NCI-H1436 (cell line): Measurements from ENCODE around the gene PIP5K1C.
A peak's percentile ranks its signal among the peaks of the same experiment; 100 is the strongest.

Experiments
- DNase-seq: peaks from one replicate; lab custom pipeline; 2025; lab: John Stamatoyannopoulos, UW

The PIP5K1C gene

DNA sequence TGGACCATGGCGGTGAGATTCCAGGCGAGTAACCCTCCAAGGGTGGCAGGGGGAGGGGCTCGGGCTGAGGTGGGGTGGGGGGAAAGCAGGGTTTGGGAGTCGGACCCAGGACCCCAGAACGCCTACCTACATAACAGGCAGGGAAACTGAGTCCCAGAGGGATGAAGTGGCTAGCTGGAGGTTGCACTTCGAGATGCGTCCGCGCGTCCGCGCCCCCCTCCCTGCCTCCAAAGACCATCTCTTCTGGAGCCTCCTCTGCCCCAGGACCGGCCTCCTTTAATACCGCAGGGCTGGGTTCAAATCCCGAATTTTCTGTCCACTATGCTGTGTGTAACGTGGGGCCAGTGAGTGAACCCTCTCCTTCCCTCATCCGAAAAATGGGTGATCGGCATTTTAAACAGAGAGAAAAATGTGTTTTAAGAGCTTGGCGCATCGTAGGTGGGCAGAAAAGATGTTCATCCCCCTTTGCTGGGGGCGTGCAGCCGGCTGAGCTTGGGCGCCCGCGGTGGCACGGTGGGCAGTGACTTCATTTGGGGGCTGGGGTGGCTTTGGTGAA is 21.7 kb upstream of the PIP5K1C start:
- DNase-seq, result no peak

DNA sequence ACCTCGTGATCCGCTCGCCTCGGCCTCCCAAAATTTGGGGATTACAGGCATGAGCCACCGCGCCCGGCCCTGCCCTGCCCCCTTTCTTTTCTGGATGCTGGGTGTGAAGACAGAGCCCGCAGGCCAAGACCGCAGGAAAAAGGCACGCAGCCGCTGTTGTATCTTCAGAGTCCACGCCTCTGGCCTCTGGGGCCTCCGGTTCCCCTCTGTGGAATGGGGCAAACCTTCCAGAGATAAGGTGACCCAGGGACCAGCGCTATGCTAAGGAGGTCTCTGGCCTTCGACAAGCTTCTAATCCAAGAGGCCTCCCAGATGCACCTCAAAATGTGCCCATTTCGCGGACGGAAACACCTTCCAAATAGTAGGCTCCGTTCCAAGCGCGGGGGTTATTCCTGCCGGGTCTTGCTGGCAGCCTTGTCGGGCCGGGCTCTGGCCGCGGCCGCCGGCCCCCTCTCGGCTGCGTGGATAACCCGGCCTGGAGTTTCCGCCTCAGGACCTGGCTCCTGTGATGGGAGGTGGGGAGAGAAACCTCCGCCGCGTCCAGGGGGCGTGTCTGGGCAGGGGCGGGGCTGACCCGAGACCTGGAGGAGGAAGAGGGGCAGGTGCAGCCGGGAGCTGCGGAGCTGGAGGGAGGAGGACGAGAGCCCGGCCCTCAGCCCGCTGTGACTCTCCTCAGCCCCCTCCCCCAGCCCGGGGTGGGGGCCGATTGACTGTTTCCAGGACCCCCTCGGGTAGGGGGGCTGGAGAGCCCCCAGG is 21.0 kb upstream of the PIP5K1C start:
- peak; percentile 94 for DNase-seq

DNA sequence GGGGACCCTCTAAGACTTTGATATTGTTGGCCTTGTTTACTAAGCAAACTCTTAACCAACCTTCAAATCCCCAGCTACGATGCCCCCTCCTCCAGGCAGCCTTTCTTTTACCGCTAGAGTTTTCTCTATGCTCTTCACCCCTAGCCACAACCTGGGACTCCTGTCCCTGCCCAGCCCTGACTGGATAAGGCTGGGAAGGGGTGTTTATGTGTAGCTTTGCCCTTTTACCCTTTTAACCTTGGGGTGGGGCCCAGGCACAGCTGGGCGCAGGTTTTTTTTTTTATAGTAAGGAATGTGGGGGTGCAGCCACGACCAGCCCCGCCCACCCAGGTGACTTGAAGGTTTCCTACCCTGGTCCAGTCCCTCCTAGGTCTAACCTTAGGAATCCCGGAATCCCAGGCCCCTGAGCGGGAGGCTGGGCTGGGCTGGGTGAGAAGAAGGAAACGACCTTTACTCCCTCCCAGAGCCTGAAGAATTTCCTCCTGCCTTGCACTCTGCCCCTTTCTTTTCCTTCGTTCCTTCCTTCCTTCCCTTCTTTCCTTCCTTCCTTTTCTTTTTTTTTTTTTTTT is 20.2 kb upstream of the PIP5K1C start:
- no peak for DNase-seq

DNA sequence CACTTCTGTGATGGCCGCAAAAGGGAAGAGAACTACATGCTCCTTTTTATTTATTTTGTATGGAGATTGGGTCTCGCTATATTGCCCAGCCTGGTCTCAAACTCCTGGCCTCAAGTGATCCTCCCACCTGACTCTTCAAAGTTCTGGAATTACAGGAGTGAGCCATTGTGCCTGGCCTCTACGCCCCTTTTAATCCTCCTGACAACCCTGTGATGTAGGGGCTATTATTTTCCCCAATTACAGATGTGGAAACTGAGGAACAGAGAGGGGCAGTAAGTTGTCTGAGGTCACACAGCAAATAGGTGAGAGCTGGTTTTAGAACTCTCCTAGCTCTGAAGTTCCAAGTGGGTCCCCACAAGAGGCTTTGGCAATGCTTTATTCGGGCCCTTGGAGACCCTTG is 19.6 kb upstream of the PIP5K1C start:
- no peak for DNase-seq

DNA sequence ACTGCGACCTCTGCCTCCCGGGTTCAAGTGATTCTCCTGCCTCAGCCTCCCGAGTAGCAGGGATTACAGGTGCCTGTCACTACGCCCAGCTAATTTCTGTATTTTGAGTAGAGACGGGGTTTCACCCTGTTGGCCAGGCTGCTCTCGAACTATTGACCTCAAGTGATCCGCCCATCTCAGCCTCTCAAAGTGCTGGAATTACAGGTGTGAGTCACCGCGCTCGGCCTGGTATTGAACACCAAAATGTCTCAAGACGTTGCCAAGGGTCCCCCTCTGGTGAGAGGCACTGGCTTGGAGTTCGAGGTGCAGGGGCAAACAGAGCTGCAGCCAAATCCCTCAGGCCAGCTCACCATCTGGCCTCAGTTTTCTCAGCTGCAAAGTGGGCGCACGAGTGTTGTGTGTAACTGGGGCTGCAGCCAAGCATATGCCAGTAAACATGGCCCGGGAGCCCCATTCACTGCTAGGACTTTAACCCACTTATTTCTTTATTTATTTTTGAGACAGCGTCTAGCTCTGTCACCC is 15.9 kb upstream of the PIP5K1C start:
- DNase-seq, result no peak

DNA sequence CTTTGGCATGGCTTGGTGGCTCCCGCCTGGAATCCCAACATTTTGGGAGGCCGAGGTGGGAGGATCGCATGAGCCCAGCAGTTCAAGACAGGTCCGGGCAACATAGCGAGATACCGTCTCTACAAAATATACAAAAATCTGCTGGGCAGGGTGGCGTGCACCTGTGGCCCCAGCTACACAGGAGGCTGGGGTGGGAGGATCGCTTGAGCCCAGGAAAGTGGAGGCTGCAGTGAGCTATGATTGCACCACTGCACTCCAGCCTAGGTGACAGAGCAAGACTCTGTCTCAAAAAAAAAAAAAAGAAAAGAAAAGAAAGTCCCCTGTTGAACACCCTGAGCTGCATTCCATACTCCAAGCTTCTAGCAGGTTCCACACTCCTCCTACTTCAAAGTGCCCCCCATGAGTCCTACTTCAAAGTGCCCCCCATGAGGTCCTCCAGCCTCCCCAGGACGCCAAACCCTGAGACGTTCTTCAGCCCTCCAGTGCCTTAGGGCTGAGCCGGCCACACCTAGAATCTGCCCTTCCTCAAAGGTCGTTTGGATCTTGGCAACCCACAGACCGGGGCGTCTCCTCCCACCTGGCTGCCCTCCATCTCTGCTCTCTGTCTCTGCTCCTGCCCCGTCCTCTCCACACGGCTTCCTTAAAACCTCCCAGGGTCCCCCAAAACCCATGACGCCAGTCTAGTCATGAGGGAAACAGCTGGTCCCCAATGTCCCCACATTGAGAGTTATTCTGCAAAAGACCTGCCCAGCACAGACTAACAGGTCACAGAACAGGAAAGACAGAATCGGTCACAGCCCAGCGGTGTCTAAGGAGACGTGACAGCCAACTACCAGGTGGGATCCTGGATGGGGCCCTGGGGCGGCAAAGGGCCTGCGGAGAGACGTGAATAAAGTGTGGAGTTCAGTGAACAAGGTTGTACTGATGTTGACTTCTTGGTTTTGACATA is 12.7 kb upstream of the PIP5K1C start:
- DNase-seq, result no peak

DNA sequence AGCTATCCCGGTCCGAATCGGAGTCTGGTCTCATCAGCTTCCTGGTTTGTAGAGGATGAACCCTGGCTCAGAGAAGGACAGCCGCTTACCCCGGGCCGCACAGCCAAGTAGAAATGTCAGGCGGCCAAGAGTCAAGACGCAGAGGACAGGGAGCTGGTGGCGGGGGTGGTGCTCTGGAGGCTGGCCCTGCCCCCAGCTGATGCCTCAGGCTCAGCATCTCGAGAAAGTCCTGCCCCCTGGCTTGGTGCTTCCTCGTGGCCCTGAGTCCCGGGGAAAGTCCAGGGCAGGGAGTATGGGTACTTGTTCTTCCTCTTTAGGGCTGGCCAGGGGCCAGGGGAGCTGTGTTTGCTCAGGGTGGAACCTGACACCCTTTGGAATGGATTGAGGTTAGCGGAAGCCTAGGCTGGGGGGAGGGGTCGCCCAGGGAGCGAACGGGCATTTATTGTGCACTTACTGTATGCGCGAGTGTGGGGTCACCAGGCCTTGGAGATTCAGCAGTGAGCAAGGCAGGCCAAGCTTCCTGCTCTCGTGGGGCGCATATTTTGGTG is 10.1 kb upstream of the PIP5K1C start:
- DNase-seq, result peak; percentile 45

DNA sequence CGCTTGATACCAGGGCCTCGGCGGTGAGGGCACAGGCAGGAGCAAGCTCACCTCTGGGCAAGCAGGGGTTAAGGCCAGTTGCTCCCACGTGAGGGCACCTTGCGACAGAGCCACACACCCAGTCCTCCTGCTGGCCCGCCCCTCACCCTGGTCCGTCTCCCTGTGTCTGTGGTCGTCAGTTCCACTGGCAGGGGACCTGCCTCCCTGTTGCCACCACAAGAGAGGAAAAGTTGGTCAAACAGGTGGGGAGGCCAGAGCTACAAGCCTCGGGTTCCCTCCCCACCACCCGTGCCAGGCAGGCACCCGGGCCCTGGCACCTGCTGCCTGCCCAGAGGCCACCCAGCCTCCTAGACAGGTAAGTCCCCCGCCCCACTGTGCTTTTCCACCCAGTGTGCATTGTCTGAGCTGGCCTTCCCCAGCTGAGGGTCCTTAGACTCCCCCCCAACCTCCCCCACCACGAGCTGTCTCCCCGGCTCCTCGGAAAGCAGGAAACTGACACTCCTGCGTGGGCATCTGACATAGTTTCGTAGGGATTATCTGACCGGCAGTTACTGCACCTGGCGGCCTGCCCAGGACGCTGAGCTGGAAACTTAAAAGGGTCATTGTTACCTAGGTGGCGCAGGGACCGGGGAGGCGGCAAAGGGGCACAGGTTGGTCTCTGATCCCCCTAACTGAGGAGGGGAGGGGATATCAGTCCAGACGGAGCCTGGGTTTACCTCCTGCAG is 8.1 kb upstream of the PIP5K1C start, which contains the start of gene TJP3:
TJP3 (plus strand) TSS at position 178 of the 725 bp plus-strand sequence. CDS start 20,049 bp downstream, outside the sequence.
- DNase-seq, result no peak

DNA sequence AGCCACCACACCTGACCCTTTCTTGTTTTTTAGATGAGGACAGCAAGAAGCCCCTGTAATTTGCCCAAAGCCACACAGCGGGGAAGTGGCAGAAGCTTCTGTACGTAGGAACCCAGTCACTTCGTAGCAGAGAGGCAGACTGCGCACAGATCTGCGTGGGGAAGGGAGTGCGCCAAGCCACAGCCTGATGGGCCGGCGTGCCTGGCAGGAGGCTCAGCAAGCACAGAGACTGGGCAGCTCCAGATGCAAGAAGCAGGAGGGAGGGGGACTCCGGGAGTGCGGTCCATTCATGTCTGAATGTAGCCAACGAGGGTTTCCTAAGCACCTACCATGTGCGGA is 7.6 kb upstream of the PIP5K1C start:
- no peak for DNase-seq

DNA sequence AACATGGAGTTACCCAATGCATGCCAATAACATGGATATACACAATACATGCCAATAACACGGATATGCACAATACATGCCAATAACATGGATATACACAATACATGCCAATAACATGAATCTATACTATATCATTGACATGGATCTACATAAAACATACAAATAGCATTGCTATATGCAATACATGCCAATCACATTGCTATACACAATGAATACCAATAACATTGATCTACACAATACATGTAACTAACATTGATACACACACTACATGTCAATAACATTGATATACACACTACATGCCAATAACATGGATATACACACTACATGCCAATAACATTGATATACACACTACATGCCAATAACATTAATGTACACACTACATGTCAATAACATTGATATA is 932 bp upstream of the PIP5K1C start:
- DNase-seq, result no peak

DNA sequence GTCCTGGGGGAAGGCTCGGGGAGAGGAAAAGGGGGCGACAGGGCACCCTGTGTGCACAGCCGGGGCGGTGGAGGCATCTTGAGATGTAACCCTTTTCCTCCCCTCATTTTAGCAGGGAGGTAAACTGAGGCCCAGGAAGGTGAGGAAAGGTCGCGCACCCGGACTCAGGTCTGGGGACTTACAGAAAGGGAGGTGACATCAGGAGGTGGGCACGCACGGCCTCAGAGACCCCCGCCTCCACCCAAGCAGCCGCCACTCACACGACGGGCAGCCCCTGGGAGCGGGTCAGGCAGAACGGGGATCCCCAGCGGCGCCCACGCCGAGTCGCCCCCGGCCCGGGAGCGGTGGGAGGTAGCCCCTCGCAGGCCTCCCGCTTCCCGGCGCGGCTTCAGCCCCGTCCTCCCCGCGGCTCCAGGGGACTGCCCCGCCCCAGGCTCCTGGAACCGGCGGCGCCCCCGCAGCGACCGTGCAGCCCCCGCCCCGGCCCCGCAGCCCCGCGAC is 477 bp downstream of the PIP5K1C start:
- no peak for DNase-seq

DNA sequence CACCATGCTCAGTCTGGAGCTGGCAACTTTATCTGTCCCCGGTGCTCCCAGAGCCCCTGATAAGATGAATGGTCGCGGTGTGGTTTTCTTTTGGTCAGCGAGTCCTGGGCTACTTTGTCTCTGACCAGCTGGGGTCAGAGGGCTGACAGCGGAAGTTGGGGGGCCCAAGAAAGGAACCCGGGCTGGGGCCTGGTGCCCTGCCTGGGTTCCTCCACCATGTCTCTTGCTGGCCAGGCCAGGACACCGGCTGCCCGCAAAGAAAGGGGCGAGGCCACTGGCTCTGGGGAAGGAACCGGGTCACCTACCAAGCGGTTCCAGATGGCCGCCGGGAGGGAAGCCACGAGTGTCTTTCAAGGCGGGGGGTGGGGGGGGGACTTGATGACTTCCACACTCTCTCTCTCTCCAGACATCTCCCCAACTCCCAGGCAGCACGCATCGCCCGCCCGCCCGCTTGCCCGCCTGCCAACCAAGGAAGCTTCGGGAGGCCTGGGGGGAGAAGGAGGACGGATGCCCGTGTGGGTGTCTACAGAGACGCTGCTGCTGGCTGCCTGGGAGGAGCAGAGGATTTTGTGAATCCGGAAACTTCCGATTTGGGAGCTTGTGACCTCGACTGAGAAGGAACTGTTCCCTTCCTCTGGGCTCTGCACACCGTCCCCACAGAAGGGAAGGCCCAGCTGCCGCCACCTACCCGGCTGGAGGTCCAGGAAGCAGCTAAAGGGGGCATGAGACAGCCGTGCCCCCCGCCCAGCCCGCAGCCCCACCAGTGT is 1.1 kb downstream of the PIP5K1C start:
- DNase-seq, result no peak

DNA sequence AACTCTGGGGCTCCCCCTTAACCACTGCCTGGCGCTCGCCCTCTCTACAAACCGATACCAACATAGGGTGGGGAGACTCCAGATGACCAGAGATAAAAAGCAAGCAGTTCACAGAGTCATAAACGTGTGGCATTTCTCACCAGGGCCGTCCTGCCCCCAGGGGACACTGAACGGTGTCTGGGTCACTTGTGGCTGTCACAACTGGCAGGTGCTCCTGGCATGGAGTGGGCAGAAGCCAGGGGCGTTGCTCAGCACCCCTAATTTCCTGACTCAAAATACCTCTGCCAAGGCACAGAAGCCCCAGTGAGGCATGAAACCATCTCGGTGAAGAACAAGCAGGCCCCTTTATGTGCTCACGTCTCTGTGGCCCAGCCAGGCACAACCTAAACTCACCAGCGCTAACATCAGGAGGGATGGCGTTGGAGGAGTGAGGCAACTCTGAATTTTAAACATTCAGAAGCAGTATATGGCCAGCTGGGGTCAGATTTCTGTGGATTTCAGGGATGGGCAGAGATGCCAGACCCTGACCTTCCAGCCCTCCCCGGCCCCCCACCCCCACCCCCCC is 1.8 kb downstream of the PIP5K1C start:
- no peak for DNase-seq

DNA sequence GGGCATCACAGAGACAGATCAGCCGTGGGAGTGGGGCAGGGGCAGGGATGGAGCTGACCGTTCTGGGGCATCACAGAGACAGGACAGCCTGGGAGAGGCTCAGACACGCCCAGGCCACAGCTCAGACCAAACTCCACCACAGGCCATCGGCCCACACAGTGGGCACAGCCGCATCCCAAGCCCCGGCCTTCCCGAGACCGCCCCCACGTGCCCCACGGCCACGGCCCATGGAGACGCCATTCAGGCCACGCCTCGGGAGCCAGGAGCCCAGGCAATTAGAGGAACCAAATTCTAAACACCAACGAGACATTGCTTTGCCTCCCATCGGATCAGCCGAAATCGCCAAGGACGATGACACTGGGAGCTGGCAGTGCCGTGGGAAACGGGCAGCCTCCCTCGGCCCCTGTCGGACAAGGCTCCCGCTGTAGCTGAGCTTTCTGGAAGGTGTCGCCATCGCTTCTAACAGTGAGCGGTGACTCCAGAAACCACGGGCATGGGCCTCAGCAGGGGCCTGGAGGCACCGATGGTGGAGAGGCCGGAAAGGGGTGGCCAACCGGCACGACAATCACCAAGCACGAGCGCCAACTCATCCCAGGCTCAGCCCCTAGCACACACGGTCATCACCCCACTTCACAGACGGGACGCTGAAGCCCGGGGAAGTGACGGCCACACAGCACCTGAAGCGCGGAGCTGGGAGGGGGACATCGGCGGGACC is 2.4 kb downstream of the PIP5K1C start:
- no peak for DNase-seq

DNA sequence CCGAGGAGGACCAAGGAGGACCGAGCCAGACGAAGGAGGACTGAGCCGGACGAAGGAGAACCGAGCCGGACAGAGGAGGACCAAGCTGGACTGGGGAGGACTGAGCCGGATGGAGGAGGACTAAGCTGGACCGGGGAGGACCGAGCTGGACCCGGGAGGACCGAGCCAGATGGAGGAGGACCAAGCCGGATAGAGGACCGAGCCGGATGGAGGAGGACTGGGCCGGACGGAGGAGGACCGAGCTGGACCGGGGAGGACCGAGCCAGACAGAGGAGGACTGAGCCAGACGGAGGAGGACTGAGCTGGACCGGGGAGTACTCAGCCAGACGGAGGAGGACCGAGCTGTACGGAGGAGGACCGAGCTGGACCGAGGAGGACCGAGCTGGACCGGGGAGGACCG is 3.2 kb downstream of the PIP5K1C start:
- no peak for DNase-seq

DNA sequence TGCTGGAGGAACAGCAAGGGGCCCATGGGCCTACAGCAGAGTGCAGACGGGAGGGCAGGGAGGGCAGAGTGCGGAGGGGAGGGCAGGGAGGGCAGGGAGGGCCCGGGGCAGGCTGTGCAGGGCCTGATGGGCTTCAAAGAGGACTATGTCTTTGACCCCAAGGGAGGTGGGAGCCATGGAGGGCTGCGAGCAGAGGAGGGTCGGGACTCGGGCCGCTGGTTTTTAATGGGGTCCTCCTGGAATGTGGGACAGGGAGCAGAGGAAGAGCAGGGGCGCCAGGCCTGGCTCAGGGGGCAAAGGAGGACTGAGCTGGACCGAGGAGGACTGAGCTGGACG is 3.6 kb downstream of the PIP5K1C start:
- no peak for DNase-seq

DNA sequence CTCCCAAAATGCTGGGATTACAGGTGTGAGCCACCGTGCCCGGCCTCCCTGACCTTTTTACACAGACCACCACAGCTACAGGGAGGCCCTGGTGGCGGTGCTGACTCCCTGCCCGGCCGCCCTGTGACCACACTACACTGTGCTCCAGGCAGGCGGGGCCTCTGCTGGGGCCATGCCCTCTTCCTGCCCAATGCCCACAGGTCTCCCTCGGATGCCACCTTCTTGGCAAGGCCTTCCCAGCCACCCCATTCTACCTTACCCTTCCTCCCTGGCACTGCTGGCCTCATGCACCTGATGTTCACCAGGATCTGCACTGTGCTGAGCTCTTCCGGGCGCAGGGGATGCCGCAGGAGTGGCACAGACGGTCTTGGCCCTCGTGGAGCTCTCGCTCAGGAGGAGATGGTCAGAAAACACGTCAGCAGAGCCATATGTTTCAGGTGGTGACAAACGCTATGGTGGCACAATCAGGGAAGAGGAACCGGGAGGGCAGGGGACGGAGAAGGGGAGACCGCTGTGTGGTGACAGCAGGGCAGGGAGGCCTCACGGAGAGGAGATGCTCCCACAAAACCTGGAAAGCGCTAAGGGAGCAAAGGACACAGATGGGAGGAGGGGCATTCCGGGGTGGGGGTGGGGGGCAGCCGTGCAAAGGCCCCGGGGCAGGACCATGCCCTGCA is 4.1 kb downstream of the PIP5K1C start:
- DNase-seq, result no peak

DNA sequence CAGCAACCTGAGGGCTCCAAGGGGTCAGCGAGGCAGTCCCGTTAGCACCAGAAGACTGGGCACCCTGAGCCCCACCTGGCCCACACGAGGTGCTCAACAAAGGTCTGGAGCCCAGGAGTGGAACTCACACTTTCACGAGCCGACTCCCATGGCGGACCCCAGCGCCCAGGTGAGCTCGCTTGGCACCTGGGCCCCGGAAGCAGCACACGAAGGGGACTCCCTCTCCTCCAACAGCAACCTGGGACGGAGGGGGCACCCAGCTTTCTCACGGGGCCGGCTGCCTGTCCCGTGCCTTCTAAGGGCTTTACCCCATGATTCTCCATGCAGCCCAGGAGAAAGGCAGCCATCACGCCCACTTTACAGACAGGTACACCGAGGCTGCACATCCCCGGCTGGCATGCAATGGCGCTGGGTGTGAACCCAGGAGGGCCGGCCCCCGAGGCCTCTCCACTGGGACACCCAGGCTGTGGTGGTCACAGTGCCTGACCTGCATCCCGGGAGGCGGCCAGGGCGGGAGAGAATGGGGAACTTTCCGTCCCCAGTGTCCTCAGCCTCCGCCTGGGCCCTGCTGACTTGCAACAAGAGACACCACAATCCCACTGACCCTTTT is 5.0 kb downstream of the PIP5K1C start:
- DNase-seq, result no peak
